CD14-positive monocyte (primary cell): ENCODE measurements around the gene SET. TPM values are rescaled to one million over a fixed set of nuclear protein-coding genes. Genes with fewer than 3 reads are reported as not detected.

Experiments
- DNase-seq, 3 donors: peaks; one replicate each; pipeline ENCODE4 v3.0.0-alpha.2; 2011 to 2022
- H2AFZ ChIP-seq: 2 replicates; pipeline ENCODE4 v1.6.0; 2012; ENCODE audit warnings: mild to moderate bottlenecking, low read depth, low read length, inconsistent platforms; ENCODE audit not compliant: insufficient read depth, poor library complexity, severe bottlenecking
- H3K27ac ChIP-seq, 2 donors: 1 replicate in 1 of 2; 2 replicates in 1 of 2; pipeline ENCODE4 v1.5.1; 2012 to 2013; ENCODE audit warnings: low read length in 2 of 2, control low read depth in 1 of 2, inconsistent platforms in 1 of 2, low read depth in 1 of 2, mild to moderate bottlenecking in 1 of 2
- H3K27me3 ChIP-seq, 2 donors: one replicate each; pipeline versions ENCODE4 v1.6.0 to v1.6.1; 2011 to 2013; ENCODE audit warnings: low read length in 2 of 2; ENCODE audit not compliant: control insufficient read depth in 2 of 2, insufficient read depth in 2 of 2
- H3K36me3 ChIP-seq, 2 donors: replicated peaks in 1 of 2; 1 replicate in 1 of 2; 2 replicates in 1 of 2; pipeline versions ENCODE4 v1.5.1 to v1.6.1; 2012 to 2013; ENCODE audit warnings: low read length in 2 of 2, control low read depth in 1 of 2, inconsistent platforms in 1 of 2, mild to moderate bottlenecking in 1 of 2; ENCODE audit not compliant: insufficient read depth in 2 of 2, control insufficient read depth in 1 of 2
- H3K4me1 ChIP-seq, 2 donors: 1 replicate in 1 of 2; 2 replicates in 1 of 2; pipeline versions ENCODE4 v1.5.1 to v1.6.1; 2012 to 2013; ENCODE audit warnings: low read length in 2 of 2, control low read depth in 1 of 2, inconsistent platforms in 1 of 2, mild to moderate bottlenecking in 1 of 2, moderate library complexity in 1 of 2; ENCODE audit not compliant: insufficient read depth in 2 of 2, control insufficient read depth in 1 of 2
- H3K4me2 ChIP-seq: replicated peaks from 2 replicates; pipeline ENCODE3; 2012; ENCODE audit warnings: low read length, moderate library complexity, mild to moderate bottlenecking; ENCODE audit not compliant: poor library complexity, severe bottlenecking; ENCODE audit errors: extremely low read depth
- H3K4me3 ChIP-seq, 3 experiments: fragments of 200-600 bp in 1 of 3; sonication (generic) in 1 of 3; replicated peaks in 1 of 3; 1 replicate in 2 of 3; 2 replicates in 1 of 3; pipeline ENCODE4 v1.5.1; 2011 to 2013; ENCODE audit warnings: low read length in 3 of 3, mild to moderate bottlenecking in 3 of 3, control low read depth in 2 of 3, low read depth in 2 of 3, inconsistent platforms in 1 of 3, moderate library complexity in 1 of 3
- H3K79me2 ChIP-seq: 2 replicates; pipeline ENCODE4 v1.6.0; 2012; ENCODE audit warnings: mild to moderate bottlenecking, control low read depth, inconsistent platforms, low read length, moderate library complexity; ENCODE audit not compliant: insufficient read depth
- H3K9ac ChIP-seq: 2 replicates; pipeline ENCODE4 v1.6.0; 2017; ENCODE audit warnings: low read length, mild to moderate bottlenecking; ENCODE audit not compliant: insufficient read depth, poor library complexity, severe bottlenecking
- H3K9me3 ChIP-seq, 2 donors: replicated peaks in 1 of 2; 1 replicate in 1 of 2; 2 replicates in 1 of 2; pipeline versions ENCODE4 v1.5.1 to v1.6.1; 2012 to 2013; ENCODE audit warnings: low read length in 2 of 2, control low read depth in 1 of 2; ENCODE audit not compliant: control insufficient read depth in 1 of 2, insufficient read depth in 1 of 2
- H4K20me1 ChIP-seq: 2 replicates; pipeline ENCODE4 v1.6.0; 2012; ENCODE audit warnings: mild to moderate bottlenecking, low read length, control low read depth, moderate library complexity; ENCODE audit not compliant: insufficient read depth
- H3K27ac Mint-ChIP-seq, 7 donors: one replicate each; pipeline ENCODE4 v1.8.0; 2020; ENCODE audit warnings: mild to moderate bottlenecking in 7 of 7, mixed read lengths in 7 of 7, moderate library complexity in 6 of 7, inconsistent platforms in 2 of 7
- H3K27me3 Mint-ChIP-seq, 3 donors: one replicate each; pipeline ENCODE4 v1.8.0; 2021 to 2022; ENCODE audit warnings: low read depth in 3 of 3, mild to moderate bottlenecking in 3 of 3, mixed read lengths in 3 of 3, moderate library complexity in 3 of 3, inconsistent platforms in 1 of 3
- H3K36me3 Mint-ChIP-seq, 2 donors: one replicate each; pipeline ENCODE4 v1.8.0; 2020; ENCODE audit warnings: mixed read lengths in 2 of 2, inconsistent platforms in 1 of 2, mild to moderate bottlenecking in 1 of 2
- H3K4me1 Mint-ChIP-seq: one replicate; pipeline ENCODE4 v1.8.0; 2020; ENCODE audit warnings: mild to moderate bottlenecking, mixed read lengths
- H3K4me3 Mint-ChIP-seq, 2 donors: one replicate each; pipeline ENCODE4 v1.8.0; 2020; ENCODE audit warnings: mild to moderate bottlenecking in 2 of 2, mixed read lengths in 2 of 2, moderate library complexity in 1 of 2
- H3K9me3 Mint-ChIP-seq, 7 donors: one replicate each; pipeline ENCODE4 v1.8.0; 2020 to 2022; ENCODE audit warnings: mixed read lengths in 7 of 7, mild to moderate bottlenecking in 6 of 7, moderate library complexity in 6 of 7, inconsistent platforms in 2 of 7
- WGBS: methylation state at CpG from one replicate; pipeline ENCODE4 v1.1.5; 2013; ENCODE audit warnings: missing lambda C conversion rate; ENCODE audit not compliant: insufficient coverage; 5-methylcytosine and 5-hydroxymethylcytosine counted together
- intact Hi-C, 2 donors: fragments of 100-400 bp; cut with micrococcal nuclease; formaldehyde crosslinking; loops; one replicate each; pipeline versions ENCODE4 v1.15.0 to v1.15.1; 2023
- polyA plus RNA-seq, 3 donors: library from polyadenylated mRNA; depleted of rRNA in 1 of 3; unstranded in 2 of 3; stranded (reverse) in 1 of 3; fragments of 300-500 nt in 2 of 3; fragments of >200 nt in 1 of 3; fragmentation: Illumina TruSeq in 2 of 3; gene quantifications; 1 replicate in 2 of 3; 2 replicates in 1 of 3; pipeline ENCODE4 v1.2.3, GENCODE V29; 2012 to 2021
- TF ChIP-seq, protein P1 (sequence below): fragments of 200-600 bp; IDR thresholded peaks from one replicate; pipeline ENCODE4 v1.8.0; 2022; ENCODE audit warnings: antibody characterized with exemption, mild to moderate bottlenecking

The SET gene
- polyA plus RNA-seq, 3 donors: 56.2 to 124 (median 114) TPM

GRCh38 chr9:128722380-128723351 is 33.6 kb downstream of the SET start:
- H3K9me3 Mint-ChIP-seq: peaks cover 0 to 3% (median 0%) of the 10 kb centered on the region in 7 donors
- Histone ChIP-seq H3K36me3 (peaks cover 17 to 27% of the 10 kb centered on the region in 2 donors), H3K4me1 (peaks cover 15 to 23% of the 10 kb centered on the region in 2 donors), H2AFZ (peak overlapping the region; percentile 99), H3K79me2 (peaks cover 12% of the 10 kb centered on the region), H4K20me1 (no peaks in the 10 kb centered on the region), H3K9ac (peak overlapping the region; percentile 84), H3K27me3 (no peaks in the 10 kb centered on the region), H3K9me3 (no peaks in the 10 kb centered on the region), H3K27ac (no peak overlapping the region), H3K4me2 (peak overlapping the region; percentile 85), H3K4me3 (peak overlapping the region in 1 of 3 experiments; percentile 96)
- peaks cover 11 to 27% of the 10 kb centered on the region in 2 donors for H3K36me3 Mint-ChIP-seq
- H3K4me3 Mint-ChIP-seq: peak overlapping the region in 1 of 2 donors; percentile 53
- peaks cover 27% of the 10 kb centered on the region for H3K4me1 Mint-ChIP-seq
- no peak for DNase-seq
- H3K27ac Mint-ChIP-seq: peak overlapping the region; percentile 37 to 88 (median 72)
- TF ChIP-seq, protein P1, sequence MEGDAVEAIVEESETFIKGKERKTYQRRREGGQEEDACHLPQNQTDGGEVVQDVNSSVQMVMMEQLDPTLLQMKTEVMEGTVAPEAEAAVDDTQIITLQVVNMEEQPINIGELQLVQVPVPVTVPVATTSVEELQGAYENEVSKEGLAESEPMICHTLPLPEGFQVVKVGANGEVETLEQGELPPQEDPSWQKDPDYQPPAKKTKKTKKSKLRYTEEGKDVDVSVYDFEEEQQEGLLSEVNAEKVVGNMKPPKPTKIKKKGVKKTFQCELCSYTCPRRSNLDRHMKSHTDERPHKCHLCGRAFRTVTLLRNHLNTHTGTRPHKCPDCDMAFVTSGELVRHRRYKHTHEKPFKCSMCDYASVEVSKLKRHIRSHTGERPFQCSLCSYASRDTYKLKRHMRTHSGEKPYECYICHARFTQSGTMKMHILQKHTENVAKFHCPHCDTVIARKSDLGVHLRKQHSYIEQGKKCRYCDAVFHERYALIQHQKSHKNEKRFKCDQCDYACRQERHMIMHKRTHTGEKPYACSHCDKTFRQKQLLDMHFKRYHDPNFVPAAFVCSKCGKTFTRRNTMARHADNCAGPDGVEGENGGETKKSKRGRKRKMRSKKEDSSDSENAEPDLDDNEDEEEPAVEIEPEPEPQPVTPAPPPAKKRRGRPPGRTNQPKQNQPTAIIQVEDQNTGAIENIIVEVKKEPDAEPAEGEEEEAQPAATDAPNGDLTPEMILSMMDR: no peak
- intact Hi-C loops: loop anchor here in 1 of 2 donors (10.0 kb wide), 1 partner anchor 222 kb away; the partner anchor contains the start of genes DOLK and NUP188
- peaks cover 0 to 3% (median 2%) of the 10 kb centered on the region in 3 donors for H3K27me3 Mint-ChIP-seq
- WGBS: 56% methylated on average over 6 of the region's 9 CpGs

- H3K27me3 Mint-ChIP-seq: peaks cover 0 to 3% (median 2%) of the 10 kb centered on the region in 3 donors
- no peak for DNase-seq
- WGBS: 37% methylated on average over 7 of the region's 7 CpGs
These were observed 34.4 kb downstream of the SET start for GRCh38 chr9:128723352-128723865.

More at GRCh38 chr9:128723352-128723865, 34.4 kb downstream of the SET start:
- Histone ChIP-seq H4K20me1 (no peaks in the 10 kb centered on the region), H2AFZ (peak overlapping the region; percentile 99), H3K27me3 (no peaks in the 10 kb centered on the region), H3K4me1 (peaks cover 15 to 23% of the 10 kb centered on the region in 2 donors), H3K36me3 (peaks cover 17 to 27% of the 10 kb centered on the region in 2 donors), H3K79me2 (peaks cover 12% of the 10 kb centered on the region), H3K9me3 (no peaks in the 10 kb centered on the region), H3K4me3 (peak overlapping the region; percentile 80 to 96 (median 91)), H3K9ac (peak overlapping the region; percentile 84), H3K4me2 (peak overlapping the region; percentile 85), H3K27ac (peak overlapping the region; percentile 2 to 78)
- Mint-ChIP-seq H3K27ac (peak overlapping the region; percentile 66 to 95 (median 85)), H3K36me3 (peaks cover 11 to 27% of the 10 kb centered on the region in 2 donors), H3K4me3 (peak overlapping the region; percentile 90 to 98), H3K9me3 (peaks cover 0 to 3% (median 0%) of the 10 kb centered on the region in 7 donors), H3K4me1 (peaks cover 27% of the 10 kb centered on the region)
- TF ChIP-seq, protein P1: no peak
- intact Hi-C loops: loop anchor here in 1 of 2 donors (10.0 kb wide), 1 partner anchor 221 kb away; the partner anchor contains the start of genes DOLK and NUP188
